ENCODE data around the gene PHOSPHO2.
A peak's percentile ranks its signal among the peaks of the same experiment; 100 is the strongest.

PHOSPHO2 gene

GRCh38 chr2:169694113-169694893 lies at the start of gene PHOSPHO2, which contains the start of gene CFAP210 (continued):
- TF ChIP-seq GLIS1 (tag by site-specific recombination; IDR thresholded peaks at IDR 0.05) (peak; percentile 60), ZSCAN30 (tag by site-specific recombination; IDR thresholded peaks at IDR 0.05) (0 out of 2 replicates have a peak, but pooled peaks have one; percentile 48), ZBTB20 (tag by site-specific recombination; IDR thresholded peaks at IDR 0.05) (no peak), SP2 (tag by site-specific recombination; IDR thresholded peaks at IDR 0.05) (peak; percentile 77), KLF7 (tag by site-specific recombination; IDR thresholded peaks at IDR 0.05; ENCODE audit: borderline replicate concordance) (0 out of 2 replicates have a peak, but pooled peaks have one; percentile 58), MZF1 (tag by site-specific recombination; IDR thresholded peaks at IDR 0.05; ENCODE audit: borderline replicate concordance) (no peak), ZNF335 (tag by site-specific recombination; conservative IDR thresholded peaks at IDR 0.05) (peak; percentile 75), ZNF785 (tag by site-specific recombination; IDR thresholded peaks at IDR 0.05) (no peak), ZNF140 (tag by site-specific recombination; IDR thresholded peaks at IDR 0.05) (no peak), ZNF658 (tag by site-specific recombination; IDR thresholded peaks at IDR 0.05) (no peak), ZNF121 (tag by site-specific recombination; IDR thresholded peaks at IDR 0.05) (no peak), ZNF645 (tag by site-specific recombination; IDR thresholded peaks at IDR 0.05) (no peak), ZNF776 (tag by site-specific recombination; IDR thresholded peaks at IDR 0.05; ENCODE audit: borderline replicate concordance) (no peak), ZNF621 (tag by site-specific recombination; IDR thresholded peaks at IDR 0.05) (no peak), KLF16 (tag by site-specific recombination; IDR thresholded peaks at IDR 0.05) (no peak), ZNF677 (tag by site-specific recombination; IDR thresholded peaks at IDR 0.05) (no peak), ZNF629 (tag by site-specific recombination; IDR thresholded peaks at IDR 0.05) (peak; percentile 63), SP7 (tag by site-specific recombination; IDR thresholded peaks at IDR 0.05) (peak; percentile 61; the same call in 1 of the 2 replicates), ZBTB8A (tag by site-specific recombination; IDR thresholded peaks at IDR 0.05) (peak; percentile 92), ZNF747 (tag by site-specific recombination; IDR thresholded peaks at IDR 0.05) (no peak), ZNF24 (tag by site-specific recombination; IDR thresholded peaks at IDR 0.05) (no peak), KLF17 (tag by site-specific recombination; IDR thresholded peaks at IDR 0.05) (peak; percentile 64; the same call in 1 of the 2 replicates), ZNF133 (tag by site-specific recombination; IDR thresholded peaks at IDR 0.05) (no peak), ZNF433 (tag by site-specific recombination; IDR thresholded peaks at IDR 0.05; ENCODE audit: low read depth) (no peak), ZNF157 (tag by site-specific recombination; IDR thresholded peaks at IDR 0.05) (no peak), ZNF571 (tag by site-specific recombination; IDR thresholded peaks at IDR 0.05) (no peak), ZBTB10 (tag by site-specific recombination; IDR thresholded peaks at IDR 0.05) (0 out of 2 replicates have a peak, but pooled peaks have one; percentile 27)
- TF ChIP-seq, protein P1, sequence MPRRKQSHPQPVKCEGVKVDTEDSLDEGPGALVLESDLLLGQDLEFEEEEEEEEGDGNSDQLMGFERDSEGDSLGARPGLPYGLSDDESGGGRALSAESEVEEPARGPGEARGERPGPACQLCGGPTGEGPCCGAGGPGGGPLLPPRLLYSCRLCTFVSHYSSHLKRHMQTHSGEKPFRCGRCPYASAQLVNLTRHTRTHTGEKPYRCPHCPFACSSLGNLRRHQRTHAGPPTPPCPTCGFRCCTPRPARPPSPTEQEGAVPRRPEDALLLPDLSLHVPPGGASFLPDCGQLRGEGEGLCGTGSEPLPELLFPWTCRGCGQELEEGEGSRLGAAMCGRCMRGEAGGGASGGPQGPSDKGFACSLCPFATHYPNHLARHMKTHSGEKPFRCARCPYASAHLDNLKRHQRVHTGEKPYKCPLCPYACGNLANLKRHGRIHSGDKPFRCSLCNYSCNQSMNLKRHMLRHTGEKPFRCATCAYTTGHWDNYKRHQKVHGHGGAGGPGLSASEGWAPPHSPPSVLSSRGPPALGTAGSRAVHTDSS (tag by site-specific recombination; IDR thresholded peaks at IDR 0.05) = no peak

Measured in HEK293 (cell line).